CD14-positive monocyte (primary cell): ENCODE data around the gene ZNF576. TPM values are rescaled to one million over a fixed set of nuclear protein-coding genes. Genes with fewer than 3 reads are reported as not detected.

Experiments used
- DNase-seq, 3 donors: peaks; one replicate each; pipeline ENCODE4 v3.0.0-alpha.2; 2011 to 2022
- H2AFZ ChIP-seq: 2 replicates; pipeline ENCODE4 v1.6.0; 2012; ENCODE audit warnings: mild to moderate bottlenecking, low read depth, low read length, inconsistent platforms; ENCODE audit not compliant: insufficient read depth, poor library complexity, severe bottlenecking
- H3K27ac ChIP-seq, 2 donors: 1 replicate in 1 of 2; 2 replicates in 1 of 2; pipeline ENCODE4 v1.5.1; 2012 to 2013; ENCODE audit warnings: low read length in 2 of 2, control low read depth in 1 of 2, inconsistent platforms in 1 of 2, low read depth in 1 of 2, mild to moderate bottlenecking in 1 of 2
- H3K27me3 ChIP-seq, 2 donors: one replicate each; pipeline versions ENCODE4 v1.6.0 to v1.6.1; 2011 to 2013; ENCODE audit warnings: low read length in 2 of 2; ENCODE audit not compliant: control insufficient read depth in 2 of 2, insufficient read depth in 2 of 2
- H3K36me3 ChIP-seq, 2 donors: replicated peaks in 1 of 2; 1 replicate in 1 of 2; 2 replicates in 1 of 2; pipeline versions ENCODE4 v1.5.1 to v1.6.1; 2012 to 2013; ENCODE audit warnings: low read length in 2 of 2, control low read depth in 1 of 2, inconsistent platforms in 1 of 2, mild to moderate bottlenecking in 1 of 2; ENCODE audit not compliant: insufficient read depth in 2 of 2, control insufficient read depth in 1 of 2
- H3K4me1 ChIP-seq, 2 donors: 1 replicate in 1 of 2; 2 replicates in 1 of 2; pipeline versions ENCODE4 v1.5.1 to v1.6.1; 2012 to 2013; ENCODE audit warnings: low read length in 2 of 2, control low read depth in 1 of 2, inconsistent platforms in 1 of 2, mild to moderate bottlenecking in 1 of 2, moderate library complexity in 1 of 2; ENCODE audit not compliant: insufficient read depth in 2 of 2, control insufficient read depth in 1 of 2
- H3K4me2 ChIP-seq: replicated peaks from 2 replicates; pipeline ENCODE3; 2012; ENCODE audit warnings: low read length, moderate library complexity, mild to moderate bottlenecking; ENCODE audit not compliant: poor library complexity, severe bottlenecking; ENCODE audit errors: extremely low read depth
- H3K4me3 ChIP-seq, 3 experiments: fragments of 200-600 bp in 1 of 3; sonication (generic) in 1 of 3; replicated peaks in 1 of 3; 1 replicate in 2 of 3; 2 replicates in 1 of 3; pipeline ENCODE4 v1.5.1; 2011 to 2013; ENCODE audit warnings: low read length in 3 of 3, mild to moderate bottlenecking in 3 of 3, control low read depth in 2 of 3, low read depth in 2 of 3, inconsistent platforms in 1 of 3, moderate library complexity in 1 of 3
- H3K79me2 ChIP-seq: 2 replicates; pipeline ENCODE4 v1.6.0; 2012; ENCODE audit warnings: mild to moderate bottlenecking, control low read depth, inconsistent platforms, low read length, moderate library complexity; ENCODE audit not compliant: insufficient read depth
- H3K9ac ChIP-seq: 2 replicates; pipeline ENCODE4 v1.6.0; 2017; ENCODE audit warnings: low read length, mild to moderate bottlenecking; ENCODE audit not compliant: insufficient read depth, poor library complexity, severe bottlenecking
- H3K9me3 ChIP-seq, 2 donors: replicated peaks in 1 of 2; 1 replicate in 1 of 2; 2 replicates in 1 of 2; pipeline versions ENCODE4 v1.5.1 to v1.6.1; 2012 to 2013; ENCODE audit warnings: low read length in 2 of 2, control low read depth in 1 of 2; ENCODE audit not compliant: control insufficient read depth in 1 of 2, insufficient read depth in 1 of 2
- H4K20me1 ChIP-seq: 2 replicates; pipeline ENCODE4 v1.6.0; 2012; ENCODE audit warnings: mild to moderate bottlenecking, low read length, control low read depth, moderate library complexity; ENCODE audit not compliant: insufficient read depth
- H3K27ac Mint-ChIP-seq, 7 donors: one replicate each; pipeline ENCODE4 v1.8.0; 2020; ENCODE audit warnings: mild to moderate bottlenecking in 7 of 7, mixed read lengths in 7 of 7, moderate library complexity in 6 of 7, inconsistent platforms in 2 of 7
- H3K27me3 Mint-ChIP-seq, 3 donors: one replicate each; pipeline ENCODE4 v1.8.0; 2021 to 2022; ENCODE audit warnings: low read depth in 3 of 3, mild to moderate bottlenecking in 3 of 3, mixed read lengths in 3 of 3, moderate library complexity in 3 of 3, inconsistent platforms in 1 of 3
- H3K36me3 Mint-ChIP-seq, 2 donors: one replicate each; pipeline ENCODE4 v1.8.0; 2020; ENCODE audit warnings: mixed read lengths in 2 of 2, inconsistent platforms in 1 of 2, mild to moderate bottlenecking in 1 of 2
- H3K4me1 Mint-ChIP-seq: one replicate; pipeline ENCODE4 v1.8.0; 2020; ENCODE audit warnings: mild to moderate bottlenecking, mixed read lengths
- H3K4me3 Mint-ChIP-seq, 2 donors: one replicate each; pipeline ENCODE4 v1.8.0; 2020; ENCODE audit warnings: mild to moderate bottlenecking in 2 of 2, mixed read lengths in 2 of 2, moderate library complexity in 1 of 2
- H3K9me3 Mint-ChIP-seq, 7 donors: one replicate each; pipeline ENCODE4 v1.8.0; 2020 to 2022; ENCODE audit warnings: mixed read lengths in 7 of 7, mild to moderate bottlenecking in 6 of 7, moderate library complexity in 6 of 7, inconsistent platforms in 2 of 7
- WGBS: methylation state at CpG from one replicate; pipeline ENCODE4 v1.1.5; 2013; ENCODE audit warnings: missing lambda C conversion rate; ENCODE audit not compliant: insufficient coverage; 5-methylcytosine and 5-hydroxymethylcytosine counted together
- intact Hi-C, 2 donors: fragments of 100-400 bp; cut with micrococcal nuclease; formaldehyde crosslinking; loops; one replicate each; pipeline versions ENCODE4 v1.15.0 to v1.15.1; 2023
- polyA plus RNA-seq, 3 donors: library from polyadenylated mRNA; depleted of rRNA in 1 of 3; unstranded in 2 of 3; stranded (reverse) in 1 of 3; fragments of 300-500 nt in 2 of 3; fragments of >200 nt in 1 of 3; fragmentation: Illumina TruSeq in 2 of 3; gene quantifications; 1 replicate in 2 of 3; 2 replicates in 1 of 3; pipeline ENCODE4 v1.2.3, GENCODE V29; 2012 to 2021
- TF ChIP-seq, protein P1 (sequence below): fragments of 200-600 bp; IDR thresholded peaks from one replicate; pipeline ENCODE4 v1.8.0; 2022; ENCODE audit warnings: antibody characterized with exemption, mild to moderate bottlenecking

ZNF576 gene
- polyA plus RNA-seq, 3 donors, result 3.6 to 8.4 (median 7.2) TPM

DNA sequence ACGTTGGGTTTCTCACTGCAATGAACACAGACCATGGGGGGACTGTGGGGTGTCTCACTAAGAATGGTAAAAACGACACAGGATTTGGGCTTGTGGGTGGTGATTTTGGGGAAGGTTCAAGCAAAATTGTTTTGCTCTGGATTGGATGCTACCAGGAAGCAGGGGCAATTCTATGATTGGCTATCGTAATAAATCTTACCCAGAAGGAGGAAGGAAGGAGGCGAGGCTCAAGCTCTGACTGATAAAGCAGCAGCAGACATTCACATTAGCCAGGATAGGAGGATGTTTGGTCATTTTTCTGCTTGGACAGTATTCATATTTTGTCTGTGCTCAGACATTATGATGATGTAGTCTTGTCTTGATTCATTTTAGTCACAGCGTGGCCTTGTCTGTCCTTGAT lies 1.5 kb downstream of the ZNF576 start:
- no peak for DNase-seq
- H3K27ac ChIP-seq, result peak overlapping the region in 1 of 2 donors; percentile 99
- H2AFZ ChIP-seq, result no peak overlapping the region
- H3K9ac ChIP-seq, result no peak overlapping the region
- H3K4me3 Mint-ChIP-seq, result no peak overlapping the region
- TF ChIP-seq, protein P1, sequence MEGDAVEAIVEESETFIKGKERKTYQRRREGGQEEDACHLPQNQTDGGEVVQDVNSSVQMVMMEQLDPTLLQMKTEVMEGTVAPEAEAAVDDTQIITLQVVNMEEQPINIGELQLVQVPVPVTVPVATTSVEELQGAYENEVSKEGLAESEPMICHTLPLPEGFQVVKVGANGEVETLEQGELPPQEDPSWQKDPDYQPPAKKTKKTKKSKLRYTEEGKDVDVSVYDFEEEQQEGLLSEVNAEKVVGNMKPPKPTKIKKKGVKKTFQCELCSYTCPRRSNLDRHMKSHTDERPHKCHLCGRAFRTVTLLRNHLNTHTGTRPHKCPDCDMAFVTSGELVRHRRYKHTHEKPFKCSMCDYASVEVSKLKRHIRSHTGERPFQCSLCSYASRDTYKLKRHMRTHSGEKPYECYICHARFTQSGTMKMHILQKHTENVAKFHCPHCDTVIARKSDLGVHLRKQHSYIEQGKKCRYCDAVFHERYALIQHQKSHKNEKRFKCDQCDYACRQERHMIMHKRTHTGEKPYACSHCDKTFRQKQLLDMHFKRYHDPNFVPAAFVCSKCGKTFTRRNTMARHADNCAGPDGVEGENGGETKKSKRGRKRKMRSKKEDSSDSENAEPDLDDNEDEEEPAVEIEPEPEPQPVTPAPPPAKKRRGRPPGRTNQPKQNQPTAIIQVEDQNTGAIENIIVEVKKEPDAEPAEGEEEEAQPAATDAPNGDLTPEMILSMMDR, result no peak
- H3K4me3 ChIP-seq, result peak overlapping the region in 1 of 3 experiments; percentile 91
- no peaks in the 10 kb centered on the region for H3K9me3 Mint-ChIP-seq
- intact Hi-C loops, result loop anchor here in 1 of 2 donors (2.0 to 10.0 kb wide), 2 partner anchors 21 to 63 kb away; partner anchors contain the start of genes ZNF428 and ZNF575
- 28% methylated on average over 5 of the region's 5 CpGs for WGBS
- no peaks in the 10 kb centered on the region for H3K27me3 Mint-ChIP-seq
- no peaks in the 10 kb centered on the region for H3K27me3 ChIP-seq
- H3K9me3 ChIP-seq, result no peaks in the 10 kb centered on the region
- H3K36me3 Mint-ChIP-seq, result peaks cover 38 to 47% of the 10 kb centered on the region in 2 donors
- peaks cover 32 to 60% of the 10 kb centered on the region in 2 donors for H3K36me3 ChIP-seq
- H3K4me1 Mint-ChIP-seq, result peaks cover 27% of the 10 kb centered on the region
- H4K20me1 ChIP-seq, result peaks cover 12% of the 10 kb centered on the region
- peaks cover 35% of the 10 kb centered on the region for H3K79me2 ChIP-seq
- peaks cover 31 to 35% of the 10 kb centered on the region in 2 donors for H3K4me1 ChIP-seq
- peak overlapping the region; percentile 71 to 99 (median 98) for H3K27ac Mint-ChIP-seq
- H3K4me2 ChIP-seq, result peak overlapping the region; percentile 92

DNA sequence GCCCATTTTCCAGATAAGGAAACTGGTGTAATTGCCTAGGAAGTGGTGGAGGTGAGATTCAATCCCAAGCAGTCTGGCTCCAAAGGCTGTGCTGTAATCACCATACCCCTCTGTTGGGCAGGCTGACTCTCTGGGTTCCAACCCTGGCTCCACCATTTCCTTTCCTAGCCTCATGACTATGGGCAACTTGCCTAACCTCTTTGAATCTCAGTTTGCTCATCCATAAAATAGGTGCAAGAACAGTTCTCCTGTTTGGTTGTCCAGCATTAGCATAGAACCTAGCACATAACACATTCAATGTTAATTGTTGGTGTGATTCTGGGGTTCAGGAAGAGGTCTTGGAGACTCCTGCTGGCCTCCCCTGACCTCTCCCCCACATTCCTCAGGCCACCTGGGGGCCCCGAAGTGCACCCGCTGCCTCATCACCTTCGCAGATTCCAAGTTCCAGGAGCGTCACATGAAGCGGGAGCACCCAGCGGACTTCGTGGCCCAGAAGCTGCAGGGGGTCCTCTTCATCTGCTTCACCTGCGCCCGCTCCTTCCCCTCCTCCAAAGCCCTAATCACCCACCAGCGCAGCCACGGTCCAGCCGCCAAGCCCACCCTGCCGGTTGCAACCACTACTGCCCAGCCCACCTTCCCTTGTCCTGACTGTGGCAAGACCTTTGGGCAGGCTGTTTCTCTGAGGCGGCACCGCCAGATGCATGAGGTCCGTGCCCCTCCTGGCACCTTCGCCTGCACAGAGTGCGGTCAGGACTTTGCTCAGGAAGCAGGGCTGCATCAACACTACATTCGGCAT lies 2.2 kb downstream of the ZNF576 start:
- no peak for DNase-seq
- no peaks in the 10 kb centered on the region for H3K9me3 Mint-ChIP-seq
- Histone ChIP-seq H3K9ac (no peak overlapping the region), H3K27ac (peak overlapping the region in 1 of 2 donors; percentile 99), H2AFZ (no peak overlapping the region), H3K36me3 (peaks cover 27 to 55% of the 10 kb centered on the region in 2 donors), H3K4me1 (peaks cover 31 to 34% of the 10 kb centered on the region in 2 donors), H3K4me2 (no peak overlapping the region), H3K9me3 (no peaks in the 10 kb centered on the region), H3K79me2 (peaks cover 35% of the 10 kb centered on the region), H3K4me3 (no peak overlapping the region), H3K27me3 (no peaks in the 10 kb centered on the region), H4K20me1 (peaks cover 6% of the 10 kb centered on the region)
- over 99% methylated on average over 14 of the region's 19 CpGs for WGBS
- peaks cover 27% of the 10 kb centered on the region for H3K4me1 Mint-ChIP-seq
- intact Hi-C loops, result loop anchor here in 1 of 2 donors (10.0 kb wide), 1 partner anchor 64 kb away; the partner anchor contains the start of gene ZNF575
- no peaks in the 10 kb centered on the region for H3K27me3 Mint-ChIP-seq
- no peak overlapping the region for H3K4me3 Mint-ChIP-seq
- H3K36me3 Mint-ChIP-seq, result peaks cover 34 to 43% of the 10 kb centered on the region in 2 donors
- TF ChIP-seq, protein P1, result no peak
- H3K27ac Mint-ChIP-seq, result peak overlapping the region in 2 of 7 donors; percentile 36 to 41
